GM10248 (cell line): ENCODE measurements around the gene BPIFA3.

ENCODE experiments used
- CTCF ChIA-PET: fragments of 300-600 bp; sonication (Branson Sonifier 250); formaldehyde crosslinking; extraction: SDS; loops from one replicate; lab custom pipeline; 2021; ENCODE audit warnings: antibody characterized with exemption; lab: Yijun Ruan, JAX
- POLR2A ChIA-PET: fragments of 350-650 bp; sonication (Branson Sonifier 250); formaldehyde crosslinking; extraction: SDS; loops from one replicate; lab custom pipeline; 2020; ENCODE audit warnings: antibody characterized with exemption; lab: Yijun Ruan, JAX
- DNase-seq: peaks from one replicate; pipeline ENCODE4 v3.0.0; 2012; ENCODE audit errors: extremely low spot score
- TF ChIP-seq, protein P1 (sequence below): IDR thresholded peaks from 2 replicates; pipeline ENCODE4 v1.5.1; 2012; ENCODE audit warnings: mild to moderate bottlenecking, low read depth; ENCODE audit errors: extremely low read depth, missing control alignments, control extremely low read depth

BPIFA3 gene

DNA sequence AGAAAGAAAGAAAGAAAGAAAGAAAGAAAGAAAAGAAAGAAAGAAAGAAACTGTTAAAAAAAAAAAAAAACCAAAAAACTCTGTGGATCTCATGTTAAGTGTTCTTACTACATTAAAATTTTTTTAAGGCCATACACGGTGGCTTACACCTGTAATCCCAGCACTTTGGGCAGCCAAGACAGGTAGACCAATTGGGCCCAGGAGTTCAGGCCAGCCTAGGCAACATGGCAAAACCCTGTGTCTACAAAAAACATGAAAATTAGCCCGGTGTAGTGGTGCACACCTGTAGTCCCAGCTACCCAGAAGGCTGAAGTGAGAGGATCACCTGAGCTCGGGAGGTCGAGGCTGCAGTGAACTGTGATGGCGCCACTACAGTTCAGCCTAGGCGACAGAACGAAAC lies 14.1 kb downstream of the BPIFA3 start:
- ChIA-PET POLR2A (no interaction called here), CTCF (no interaction called here)
- DNase-seq: no peak
- TF ChIP-seq, protein P1, sequence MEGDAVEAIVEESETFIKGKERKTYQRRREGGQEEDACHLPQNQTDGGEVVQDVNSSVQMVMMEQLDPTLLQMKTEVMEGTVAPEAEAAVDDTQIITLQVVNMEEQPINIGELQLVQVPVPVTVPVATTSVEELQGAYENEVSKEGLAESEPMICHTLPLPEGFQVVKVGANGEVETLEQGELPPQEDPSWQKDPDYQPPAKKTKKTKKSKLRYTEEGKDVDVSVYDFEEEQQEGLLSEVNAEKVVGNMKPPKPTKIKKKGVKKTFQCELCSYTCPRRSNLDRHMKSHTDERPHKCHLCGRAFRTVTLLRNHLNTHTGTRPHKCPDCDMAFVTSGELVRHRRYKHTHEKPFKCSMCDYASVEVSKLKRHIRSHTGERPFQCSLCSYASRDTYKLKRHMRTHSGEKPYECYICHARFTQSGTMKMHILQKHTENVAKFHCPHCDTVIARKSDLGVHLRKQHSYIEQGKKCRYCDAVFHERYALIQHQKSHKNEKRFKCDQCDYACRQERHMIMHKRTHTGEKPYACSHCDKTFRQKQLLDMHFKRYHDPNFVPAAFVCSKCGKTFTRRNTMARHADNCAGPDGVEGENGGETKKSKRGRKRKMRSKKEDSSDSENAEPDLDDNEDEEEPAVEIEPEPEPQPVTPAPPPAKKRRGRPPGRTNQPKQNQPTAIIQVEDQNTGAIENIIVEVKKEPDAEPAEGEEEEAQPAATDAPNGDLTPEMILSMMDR: no peak

DNA sequence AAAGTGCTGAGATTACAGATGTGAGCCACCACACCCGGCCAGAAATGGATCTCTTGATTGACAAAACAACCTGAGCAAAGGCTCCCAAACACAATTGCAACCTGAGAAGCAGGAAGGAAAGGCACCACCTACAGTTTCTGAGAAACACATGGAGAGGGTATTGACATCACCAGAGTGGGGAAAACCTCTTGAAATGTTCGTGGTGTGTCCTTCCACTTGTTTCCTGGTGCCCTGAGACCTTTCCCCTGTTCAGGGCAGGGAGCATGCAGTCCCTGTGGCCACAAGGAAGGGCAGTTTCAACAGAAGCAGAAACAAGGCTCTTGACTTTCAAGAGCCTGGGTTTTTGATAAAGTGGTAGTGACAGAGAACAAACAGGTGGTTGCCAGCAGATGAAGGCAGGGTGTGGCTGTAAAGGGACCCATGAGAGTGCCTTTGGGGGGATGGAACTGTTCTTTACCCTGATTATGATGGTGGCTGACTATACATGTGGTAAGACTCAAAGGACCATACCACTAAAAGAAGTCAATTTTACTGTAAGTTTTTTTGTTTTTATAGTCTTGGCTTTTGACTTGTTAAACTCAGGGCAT lies 15.4 kb downstream of the BPIFA3 start:
- DNase-seq: no peak
- TF ChIP-seq, protein P1: no peak
- CTCF ChIA-PET: no interaction called here
- POLR2A ChIA-PET: no interaction called here

DNA sequence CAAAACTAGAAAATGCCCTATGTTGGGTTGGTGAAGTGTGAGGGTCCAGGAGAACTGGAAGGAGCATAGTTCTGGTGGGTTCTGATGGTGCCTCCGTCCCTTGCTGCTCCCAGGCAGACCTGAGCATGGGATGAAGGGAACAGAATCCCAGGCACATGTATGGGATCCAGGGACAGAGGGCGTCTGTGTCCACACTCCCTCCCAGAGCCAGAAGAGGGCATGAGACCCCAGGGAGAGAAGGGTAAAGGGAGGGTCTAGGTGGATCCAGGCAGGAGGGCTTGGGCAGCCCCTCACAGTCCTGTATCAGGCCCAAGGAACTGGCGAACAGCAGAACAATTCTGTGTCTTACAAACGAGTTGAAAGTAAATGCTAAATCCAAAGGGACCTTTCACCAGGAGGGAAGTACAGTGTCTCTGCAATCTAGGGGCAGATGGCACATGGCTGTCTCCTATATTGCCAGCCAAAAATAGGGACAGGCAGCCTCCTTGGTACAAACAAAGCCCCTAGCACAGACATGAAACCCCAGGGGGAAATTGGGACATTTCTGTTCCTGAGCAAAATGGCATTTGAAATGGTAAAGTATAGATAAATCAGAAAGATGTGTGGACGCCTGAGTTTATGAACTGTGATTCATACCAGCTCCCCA lies 16.1 kb downstream of the BPIFA3 start:
- TF ChIP-seq, protein P1: no peak
- POLR2A ChIA-PET: no interaction called here
- no peak for DNase-seq
- CTCF ChIA-PET: no interaction called here

DNA sequence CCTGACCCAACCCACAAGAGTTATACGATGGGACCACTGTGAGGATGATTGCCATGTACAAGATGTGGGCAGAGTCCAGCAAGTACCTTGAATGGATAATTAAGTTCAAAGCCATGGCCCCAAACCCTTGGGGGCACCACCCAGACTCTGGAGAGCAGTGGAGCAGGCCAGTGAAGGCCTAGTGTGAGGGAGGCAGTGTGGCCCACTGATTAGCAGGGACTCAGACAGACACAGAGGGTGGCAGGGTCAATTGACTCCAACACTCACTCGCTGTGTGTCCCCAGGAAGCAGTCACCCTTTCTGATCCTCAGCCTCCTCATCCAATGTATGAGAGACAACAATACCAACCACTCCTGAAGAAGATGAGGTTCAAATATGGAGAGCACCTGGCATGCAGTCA lies 16.9 kb downstream of the BPIFA3 start:
- TF ChIP-seq, protein P1: no peak
- DNase-seq: no peak
- POLR2A ChIA-PET: no interaction called here
- CTCF ChIA-PET: no interaction called here

DNA sequence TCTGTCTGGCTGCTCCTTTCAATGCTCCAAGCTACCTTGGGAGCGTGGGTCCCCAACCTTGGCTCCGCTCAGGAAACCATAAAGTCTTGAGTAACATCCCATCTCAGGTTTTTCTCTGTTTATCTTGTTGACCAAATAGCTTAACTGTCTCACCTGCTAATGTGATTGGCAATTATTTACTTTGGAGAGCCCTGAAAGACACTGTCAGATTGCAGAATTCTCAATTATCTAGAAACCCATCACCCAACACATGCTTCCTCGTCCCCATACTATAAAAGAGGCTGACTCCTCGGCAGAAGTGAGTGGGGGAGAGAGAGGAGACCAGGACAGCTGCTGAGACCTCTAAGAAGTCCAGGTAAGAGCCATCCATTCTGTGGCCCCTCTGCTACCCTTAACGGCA lies 18.5 kb downstream of the BPIFA3 start, which contains the start of gene BPIFA1:
BPIFA1 (plus strand) TSS at position 301 of the 400 bp plus-strand sequence. CDS start 1,716 bp downstream, outside the sequence.
- CTCF ChIA-PET: interaction anchor here (0.9 to 1.9 kb wide), 2 partner anchors 10 to 14 kb away, joined by 3 to 7 read pairs; no protein-coding TSS in a partner anchor
- no peak for DNase-seq
- POLR2A ChIA-PET: no interaction called here

DNA sequence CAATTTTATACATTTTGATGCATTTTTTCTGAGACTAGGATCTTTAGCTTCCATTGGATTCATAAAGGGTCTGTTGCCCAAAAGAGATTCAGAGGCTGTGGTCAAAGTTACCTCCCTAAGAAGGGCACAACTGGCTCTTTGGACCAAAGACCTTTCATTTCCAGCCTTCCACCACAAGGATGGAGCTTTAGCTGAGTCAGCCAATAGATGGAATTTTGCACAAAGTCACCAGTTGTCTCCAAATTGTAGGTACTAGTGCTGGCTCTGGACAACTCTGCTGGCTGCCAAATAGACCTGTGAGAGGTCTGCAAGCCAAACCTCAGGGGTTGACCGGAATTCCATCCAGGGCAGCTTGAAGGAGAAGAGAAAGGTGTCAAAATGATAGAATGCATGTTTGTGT lies 19.2 kb downstream of the BPIFA3 start:
- POLR2A ChIA-PET: no interaction called here

More for the DNA sequence above, 18.5 kb downstream of the BPIFA3 start, which contains the start of gene BPIFA1:
- TF ChIP-seq, protein P1: no peak

More for the DNA sequence above, 19.2 kb downstream of the BPIFA3 start:
- DNase-seq: no peak
- CTCF ChIA-PET: interaction anchor here (0.8 to 1.9 kb wide), 3 partner anchors 9 to 24 kb away, joined by 3 to 7 read pairs (median 3); no protein-coding TSS in a partner anchor
- TF ChIP-seq, protein P1: no peak
